Activated B cell treated with CpG ODN at 0.5 μM for 24 hours (primary cell): Measurements from ENCODE around the gene VKORC1. TPM values are rescaled to one million over a fixed set of nuclear protein-coding genes. Genes with fewer than 3 reads are reported as not detected.

Experiments
- ATAC-seq: fragments of 200-7000 bp; cut with Tn5 transposase; one replicate; pipeline ENCODE4 v1.10.0; 2021; ENCODE audit warnings: low read depth, mild to moderate bottlenecking, moderate library complexity
- CTCF ChIA-PET: fragments of 350-600 bp; sonication (Branson Sonifier 250); formaldehyde crosslinking; loops from one replicate; lab custom pipeline; 2021; ENCODE audit warnings: antibody characterized with exemption; lab: Charles Lee
- POLR2A ChIA-PET: fragments of 350-600 bp; sonication (Branson Sonifier 250); formaldehyde crosslinking; loops from one replicate; lab custom pipeline; 2021; ENCODE audit warnings: antibody characterized with exemption; lab: Charles Lee
- DNase-seq: peaks from one replicate; pipeline ENCODE4 v3.0.0; 2022
- H3K27ac Mint-ChIP-seq: one replicate; pipeline ENCODE4 v1.8.0; 2020; ENCODE audit warnings: mixed read lengths
- H3K27me3 Mint-ChIP-seq: one replicate; pipeline ENCODE4 v1.8.0; 2021; ENCODE audit warnings: mixed read lengths
- H3K36me3 Mint-ChIP-seq: one replicate; pipeline ENCODE4 v1.8.0; 2021; ENCODE audit warnings: low read depth, mixed read lengths
- H3K4me1 Mint-ChIP-seq: one replicate; pipeline ENCODE4 v1.8.0; 2021; ENCODE audit warnings: mixed read lengths
- H3K4me3 Mint-ChIP-seq: one replicate; pipeline ENCODE4 v1.8.0; 2020; ENCODE audit warnings: mild to moderate bottlenecking, mixed read lengths
- H3K9me3 Mint-ChIP-seq: one replicate; pipeline ENCODE4 v1.8.0; 2020; ENCODE audit warnings: mixed read lengths
- CTCF ChIP-seq: fragments of 200-600 bp; IDR thresholded peaks from one replicate; pipeline ENCODE4 v1.8.0; 2022; ENCODE audit warnings: antibody characterized with exemption, mild to moderate bottlenecking
- intact Hi-C: fragments of 100-400 bp; cut with micrococcal nuclease; formaldehyde crosslinking; loops from one replicate; pipeline ENCODE4 v1.15.1; 2024
- total RNA-seq: library from RNA; stranded (reverse); gene quantifications from 2 replicates; pipeline ENCODE4 v1.2.3, GENCODE V29; 2022

The VKORC1 gene
- total RNA-seq, 1 donor from 2014 or later: 41.9 TPM

- Mint-ChIP-seq H3K4me3 (no peak overlapping the region), H3K9me3 (no peaks in the 10 kb centered on the region), H3K27ac (no peak overlapping the region), H3K27me3 (no peaks in the 10 kb centered on the region), H3K4me1 (no peaks in the 10 kb centered on the region), H3K36me3 (peaks cover 22% of the 10 kb centered on the region)
- ChIA-PET CTCF (no interaction called here), POLR2A (interaction anchor here (0.5 to 1.4 kb wide), 3 partner anchors 19 to 181 kb away, joined by 3 to 7 read pairs (median 6); partner anchors contain the start of genes FUS and KAT8)
- intact Hi-C loops: no loop called here
- DNase-seq (no peak), ATAC-seq (no peak)
- no peak for TF ChIP-seq CTCF
Observed at GRCh38 chr16:31136287-31136662, 41.7 kb upstream of the VKORC1 start.

- ATAC-seq (no peak), DNase-seq (no peak)
- Mint-ChIP-seq H3K27ac (no peak within 1 kb of the TSS), H3K9me3 (no peaks in the 10 kb centered on the region), H3K4me3 (no peak within 1 kb of the TSS), H3K4me1 (no peaks in the 10 kb centered on the region), H3K36me3 (peaks cover 27% of the 10 kb centered on the region), H3K27me3 (no peaks in the 10 kb centered on the region)
- TF ChIP-seq CTCF: no peak
- ChIA-PET POLR2A (interaction anchor here (0.5 to 1.4 kb wide), 4 partner anchors 18 to 180 kb away, joined by 3 to 7 read pairs (median 4); partner anchors contain the start of genes FUS, KAT8, ZNF646 and ZNF668), CTCF (interaction anchor here (1.2 kb wide), 1 partner anchor 16 kb away, joined by 3 read pairs; no protein-coding TSS in a partner anchor)
- intact Hi-C loops: no loop called here
Observed at GRCh38 chr16:31135535-31136286, 41.1 kb upstream of the VKORC1 start, which contains the start of gene PRSS8. TSS of gene PRSS8 (minus strand) at chr16:31135727. CDS start at chr16:31135498, 229 bp downstream.

GRCh38 chr16:31134625-31135534 lies 40.3 kb upstream of the VKORC1 start:
- intact Hi-C loops: no loop called here
- ChIA-PET POLR2A (interaction anchor here (1.3 kb wide), 1 partner anchor 61 kb away, joined by 3 read pairs; the partner anchor contains the start of genes ZNF646 and ZNF668), CTCF (interaction anchor here (1.2 kb wide), 1 partner anchor 15 kb away, joined by 3 read pairs; no protein-coding TSS in a partner anchor)
- peaks cover 34% of the 10 kb centered on the region for H3K36me3 Mint-ChIP-seq
- no peaks in the 10 kb centered on the region for H3K4me1 Mint-ChIP-seq
- TF ChIP-seq CTCF: no peak
- ATAC-seq: no peak
- H3K27ac Mint-ChIP-seq: no peak overlapping the region
- no peaks in the 10 kb centered on the region for H3K9me3 Mint-ChIP-seq
- H3K27me3 Mint-ChIP-seq: no peaks in the 10 kb centered on the region
- no peak for DNase-seq
- H3K4me3 Mint-ChIP-seq: no peak overlapping the region

GRCh38 chr16:31134091-31134571 lies 39.5 kb upstream of the VKORC1 start:
- H3K36me3 Mint-ChIP-seq: peaks cover 40% of the 10 kb centered on the region
- ATAC-seq (no peak), DNase-seq (no peak)
- no peak overlapping the region for H3K4me3 Mint-ChIP-seq
- no peaks in the 10 kb centered on the region for H3K27me3 Mint-ChIP-seq
- CTCF ChIA-PET: no interaction called here
- POLR2A ChIA-PET: interaction anchor here (0.6 kb wide), 1 partner anchor 293 kb away, joined by 3 read pairs; no protein-coding TSS in a partner anchor
- intact Hi-C loops: no loop called here
- H3K4me1 Mint-ChIP-seq: no peaks in the 10 kb centered on the region
- no peak overlapping the region for H3K27ac Mint-ChIP-seq
- TF ChIP-seq CTCF: no peak
- no peaks in the 10 kb centered on the region for H3K9me3 Mint-ChIP-seq
